ENCODE data around the gene VKORC1L1.
"Not testable (repeated sequence)": the region's sequence is repeated elsewhere in the genome, so short reads cannot be mapped to it uniquely, and the experiment has no call there.

VKORC1L1 gene

DNA sequence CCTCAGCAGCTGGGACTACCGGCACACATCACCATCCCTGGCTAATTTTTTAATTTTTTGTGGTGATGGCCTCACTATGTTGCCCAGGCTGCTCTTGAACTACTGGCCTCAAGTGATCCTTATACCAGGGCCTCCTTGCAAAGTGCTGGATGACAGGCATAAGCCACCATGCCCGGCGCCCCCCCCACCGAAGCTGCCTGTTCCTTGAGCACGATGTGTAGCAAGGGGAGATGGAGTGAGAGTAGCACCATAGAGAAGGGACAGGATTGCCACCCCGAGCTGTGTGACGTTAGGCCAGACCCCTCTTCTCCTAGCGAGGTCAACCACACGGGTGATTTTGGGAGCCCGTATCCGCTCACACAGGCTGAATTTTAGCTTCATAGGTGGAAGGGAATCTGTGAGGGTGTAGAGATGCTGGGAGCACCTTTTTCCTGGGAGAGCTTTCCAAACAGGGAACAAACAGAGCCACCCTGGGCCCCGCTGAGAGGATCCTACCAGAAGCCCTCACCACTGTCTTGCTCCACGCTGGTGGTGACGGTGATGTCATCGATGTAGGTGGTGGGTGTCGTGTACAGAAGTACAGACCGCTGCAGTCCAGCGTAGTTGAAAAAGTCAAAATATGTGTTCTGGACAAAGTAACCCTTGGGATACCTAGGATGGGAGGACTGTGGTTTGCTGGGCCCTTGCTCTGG lies 106.2 kb downstream of the VKORC1L1 start:
- DNase-seq (ENCODE audit: low read depth): no peak

- no peak for DNase-seq (ENCODE audit: low read depth)
These were observed 107.0 kb downstream of the VKORC1L1 start for GRCh38 chr7:65979583-65980477.

- DNase-seq (ENCODE audit: low read depth): peak; percentile 8
These were observed 107.8 kb downstream of the VKORC1L1 start for GRCh38 chr7:65980478-65981250.

GRCh38 chr7:65981965-65982792 lies 109.3 kb downstream of the VKORC1L1 start, which contains the start of gene GUSB:
GUSB (minus strand) TSS chr7:65982213; CDS start chr7:65982183, 30 bp downstream.
- DNase-seq (ENCODE audit: low read depth): peak; percentile 81

DNA sequence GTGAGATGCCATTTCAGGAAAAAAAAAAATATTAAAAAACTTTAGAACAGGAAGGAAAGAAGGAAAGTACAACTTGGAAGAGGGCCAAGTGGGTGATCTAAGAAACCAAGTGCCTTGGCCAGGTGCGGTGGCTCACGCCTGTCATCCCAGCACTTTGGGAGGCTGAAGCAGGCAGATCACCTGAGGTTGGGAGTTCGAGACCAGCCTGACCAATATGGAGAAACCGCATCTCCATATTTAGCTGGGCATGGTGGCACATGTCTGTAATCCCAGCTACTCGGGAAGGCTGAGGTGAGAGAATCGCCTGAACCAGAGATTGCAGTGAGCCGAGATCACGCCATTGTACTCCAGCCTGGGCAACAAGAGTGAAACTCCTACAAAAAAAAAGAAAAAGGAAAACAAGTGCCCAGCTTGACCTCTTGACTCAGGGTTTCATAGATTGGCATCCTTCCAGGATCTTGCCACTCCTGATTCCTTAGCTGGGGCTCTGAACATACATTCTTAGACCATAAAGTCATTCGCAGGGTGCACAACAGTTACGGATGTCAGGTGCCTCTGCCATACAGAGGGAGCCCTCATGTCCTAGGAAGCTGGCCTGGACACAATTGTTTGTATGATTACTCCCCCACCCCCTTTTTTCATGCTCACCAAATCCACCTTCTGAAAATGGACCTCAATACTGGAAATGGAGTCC lies 111.2 kb downstream of the VKORC1L1 start:
- no peak for DNase-seq (ENCODE audit: low read depth)

- DNase-seq (ENCODE audit: low read depth): no peak
These were observed 115.2 kb downstream of the VKORC1L1 start for GRCh38 chr7:65988084-65988483.

DNA sequence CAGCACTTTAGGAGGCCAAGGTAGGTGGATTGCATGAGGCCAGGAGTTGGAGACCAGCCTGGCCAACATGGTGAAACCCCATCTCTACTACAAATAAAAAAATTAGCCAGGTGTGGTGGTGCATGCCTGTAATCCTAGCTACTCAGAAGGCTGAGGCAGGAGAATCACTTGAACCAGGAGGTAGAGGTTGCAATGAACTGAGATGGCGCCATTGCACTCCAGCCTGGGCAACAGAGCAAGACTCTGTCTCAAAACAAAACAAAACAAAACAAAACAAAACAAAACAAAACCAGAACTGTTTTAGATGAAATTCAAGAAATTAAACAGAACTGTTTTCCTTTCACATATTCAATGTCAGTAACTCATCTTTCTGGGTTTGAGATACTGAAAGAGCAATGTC lies 115.6 kb downstream of the VKORC1L1 start:
- DNase-seq (ENCODE audit: low read depth): not testable (repeated sequence)

GRCh38 chr7:65989694-65990080 lies 116.8 kb downstream of the VKORC1L1 start:
- DNase-seq (ENCODE audit: low read depth): no peak

- not testable (repeated sequence) for DNase-seq (ENCODE audit: low read depth)
These were observed 119.0 kb downstream of the VKORC1L1 start for GRCh38 chr7:65991829-65992228.

DNA sequence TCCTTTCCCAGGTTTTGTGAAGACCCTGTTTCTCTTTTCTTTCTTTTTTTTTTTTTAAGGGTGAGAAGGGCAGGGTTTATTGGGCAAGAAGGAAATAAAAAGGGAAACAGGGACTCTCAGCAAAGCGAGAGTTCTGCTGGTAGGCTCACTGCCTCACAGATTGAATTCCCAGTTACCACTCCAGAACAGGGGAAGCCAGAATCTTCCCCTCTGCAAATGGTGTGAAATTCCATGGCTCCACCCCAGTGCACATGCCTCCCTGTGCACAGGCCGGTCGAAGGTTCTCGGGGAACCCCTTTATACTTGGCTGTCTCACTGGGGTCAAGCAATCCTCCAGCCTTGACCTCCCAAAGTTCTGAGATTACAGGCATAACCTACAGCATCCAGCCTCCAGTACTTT lies 119.7 kb downstream of the VKORC1L1 start:
- no peak for DNase-seq (ENCODE audit: low read depth)

GRCh38 chr7:65994984-65995383 lies 122.1 kb downstream of the VKORC1L1 start:
- not testable (repeated sequence) for DNase-seq (ENCODE audit: low read depth)

GRCh38 chr7:66000823-66001417 lies 128.0 kb downstream of the VKORC1L1 start:
- not testable (repeated sequence) for DNase-seq (ENCODE audit: low read depth)

DNA sequence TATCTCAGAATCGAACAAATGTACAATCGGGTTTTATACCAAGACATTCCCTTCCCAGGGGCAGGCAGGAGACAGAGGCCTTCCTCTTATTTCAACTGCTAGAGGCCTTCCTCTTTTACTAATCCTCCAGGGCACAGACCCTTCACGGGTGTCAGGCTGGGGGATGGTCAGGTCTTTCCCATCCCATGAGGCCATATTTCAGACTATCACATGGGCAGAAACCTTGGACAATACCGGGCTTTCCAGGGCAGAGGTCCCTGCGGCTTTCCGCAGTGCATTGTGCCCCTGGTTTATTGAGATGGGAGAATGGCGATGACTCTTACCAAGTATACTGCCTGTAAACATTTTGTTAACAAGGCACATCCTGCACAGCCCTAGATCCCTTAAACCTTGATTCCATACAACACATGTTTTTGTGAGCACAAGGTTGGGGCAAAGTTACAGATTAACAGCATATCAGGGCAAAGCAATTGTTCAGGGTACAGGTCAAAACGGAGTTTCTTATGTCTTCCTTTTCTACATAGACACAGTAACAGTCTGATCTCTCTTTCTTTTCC lies 132.3 kb downstream of the VKORC1L1 start:
- DNase-seq (ENCODE audit: low read depth): not testable (repeated sequence)

GRCh38 chr7:66007232-66007631 lies 134.4 kb downstream of the VKORC1L1 start:
- no peak for DNase-seq (ENCODE audit: low read depth)

Data from iris pigment epithelial cell (primary cell).